Fibroblast of lung (primary cell): ENCODE results near the gene SCFD2.

Experiments
- EZH2 ChIP-seq: IDR thresholded peaks from 2 replicates; pipeline ENCODE4 v1.5.1; 2012; ENCODE audit warnings: low read length, control low read depth, mild to moderate bottlenecking; ENCODE audit errors: missing control alignments
- TF ChIP-seq, protein P1 (sequence below), 2 donors: IDR thresholded peaks in 1 of 2; conservative IDR thresholded peaks in 1 of 2; 1 replicate in 1 of 2; 2 replicates in 1 of 2; pipeline ENCODE4 v1.5.1; 2011 to 2012; ENCODE audit warnings: low read length in 2 of 2, control low read depth in 1 of 2, inconsistent platforms in 1 of 2, low read depth in 1 of 2, mild to moderate bottlenecking in 1 of 2

DNA sequence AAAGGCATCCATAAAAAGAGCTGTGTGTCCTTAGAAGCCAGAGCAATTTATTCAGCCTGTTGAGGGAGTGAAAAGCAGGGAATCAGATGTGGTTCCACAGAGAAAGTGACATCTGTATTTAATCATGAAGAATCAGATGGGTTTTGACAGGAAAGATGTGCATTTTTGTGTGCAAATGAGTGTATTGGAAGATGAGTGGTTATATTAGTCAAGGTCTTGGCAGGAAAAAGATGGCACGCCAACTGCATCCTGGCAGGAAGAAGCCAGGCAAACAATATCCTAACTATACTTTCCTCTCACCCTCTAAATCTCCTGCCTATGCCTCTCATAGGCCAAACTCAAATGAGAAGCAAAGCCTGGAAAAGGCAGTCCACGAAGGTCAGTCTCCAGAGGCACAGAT lies 59.1 kb downstream of the SCFD2 start:
- TF ChIP-seq EZH2, result no peak
- TF ChIP-seq, protein P1, sequence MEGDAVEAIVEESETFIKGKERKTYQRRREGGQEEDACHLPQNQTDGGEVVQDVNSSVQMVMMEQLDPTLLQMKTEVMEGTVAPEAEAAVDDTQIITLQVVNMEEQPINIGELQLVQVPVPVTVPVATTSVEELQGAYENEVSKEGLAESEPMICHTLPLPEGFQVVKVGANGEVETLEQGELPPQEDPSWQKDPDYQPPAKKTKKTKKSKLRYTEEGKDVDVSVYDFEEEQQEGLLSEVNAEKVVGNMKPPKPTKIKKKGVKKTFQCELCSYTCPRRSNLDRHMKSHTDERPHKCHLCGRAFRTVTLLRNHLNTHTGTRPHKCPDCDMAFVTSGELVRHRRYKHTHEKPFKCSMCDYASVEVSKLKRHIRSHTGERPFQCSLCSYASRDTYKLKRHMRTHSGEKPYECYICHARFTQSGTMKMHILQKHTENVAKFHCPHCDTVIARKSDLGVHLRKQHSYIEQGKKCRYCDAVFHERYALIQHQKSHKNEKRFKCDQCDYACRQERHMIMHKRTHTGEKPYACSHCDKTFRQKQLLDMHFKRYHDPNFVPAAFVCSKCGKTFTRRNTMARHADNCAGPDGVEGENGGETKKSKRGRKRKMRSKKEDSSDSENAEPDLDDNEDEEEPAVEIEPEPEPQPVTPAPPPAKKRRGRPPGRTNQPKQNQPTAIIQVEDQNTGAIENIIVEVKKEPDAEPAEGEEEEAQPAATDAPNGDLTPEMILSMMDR (conservative IDR thresholded peaks at IDR 0.05 in 1 of 2, IDR thresholded peaks at IDR 0.05 in 1 of 2; ENCODE audit: low read depth in 1 of 2, low read length in 2 of 2), result no peak
